ENCODE data around the gene MYB.

Gene MYB

GRCh38 chr6:135176058-135176457, 5.0 kb upstream of the MYB start:
- Histone ChIP-seq H3K27me3 (ENCODE audit: control insufficient read depth in 1 of 2, insufficient read depth in 2 of 2, low read length in 2 of 2) (no peaks in the 10 kb centered on the region), H3K4me3 (ENCODE audit: low read depth in 1 of 2, low read length in 2 of 2) (no peak overlapping the region)

GRCh38 chr6:135176464-135176863, 4.6 kb upstream of the MYB start:
- Histone ChIP-seq H3K36me3 (ENCODE audit: control insufficient read depth in 1 of 2, insufficient read depth in 2 of 2, low read length in 2 of 2) (no peaks in the 10 kb centered on the region), H3K27me3 (ENCODE audit: control insufficient read depth in 1 of 2, insufficient read depth in 2 of 2, low read length in 2 of 2) (no peaks in the 10 kb centered on the region), H3K4me3 (ENCODE audit: low read depth in 1 of 2, low read length in 2 of 2) (no peak overlapping the region), H3K9ac (ENCODE audit: low read depth in 1 of 2, low read length in 2 of 2) (no peak overlapping the region), H3K4me1 (ENCODE audit: control insufficient read depth in 1 of 2, insufficient read depth in 2 of 2, low read length in 2 of 2) (peaks cover 0 to 4% of the 10 kb centered on the region in 2 donors), H3K9me3 (ENCODE audit: control insufficient read depth in 1 of 2, low read length in 2 of 2) (no peaks in the 10 kb centered on the region), H3K27ac (ENCODE audit: low read depth, low read length) (no peak overlapping the region)

More at GRCh38 chr6:135176058-135176457, 5.0 kb upstream of the MYB start:
- Histone ChIP-seq H3K4me1 (ENCODE audit: control insufficient read depth in 1 of 2, insufficient read depth in 2 of 2, low read length in 2 of 2) (peaks cover 0 to 4% of the 10 kb centered on the region in 2 donors), H3K27ac (ENCODE audit: low read depth, low read length) (no peak overlapping the region), H3K9me3 (ENCODE audit: control insufficient read depth in 1 of 2, low read length in 2 of 2) (no peaks in the 10 kb centered on the region), H3K9ac (ENCODE audit: low read depth in 1 of 2, low read length in 2 of 2) (no peak overlapping the region), H3K36me3 (ENCODE audit: control insufficient read depth in 1 of 2, insufficient read depth in 2 of 2, low read length in 2 of 2) (no peaks in the 10 kb centered on the region)

GRCh38 chr6:135179372-135179771, 1.7 kb upstream of the MYB start:
- Histone ChIP-seq H3K9me3 (ENCODE audit: control insufficient read depth in 1 of 2, low read length in 2 of 2) (no peaks in the 10 kb centered on the region), H3K36me3 (ENCODE audit: control insufficient read depth in 1 of 2, insufficient read depth in 2 of 2, low read length in 2 of 2) (no peaks in the 10 kb centered on the region), H3K27ac (ENCODE audit: low read depth, low read length) (no peak overlapping the region), H3K4me3 (ENCODE audit: low read depth in 1 of 2, low read length in 2 of 2) (no peak overlapping the region), H3K9ac (ENCODE audit: low read depth in 1 of 2, low read length in 2 of 2) (no peak overlapping the region), H3K4me1 (ENCODE audit: control insufficient read depth in 1 of 2, insufficient read depth in 2 of 2, low read length in 2 of 2) (peaks cover 9 to 21% of the 10 kb centered on the region in 2 donors), H3K27me3 (ENCODE audit: control insufficient read depth in 1 of 2, insufficient read depth in 2 of 2, low read length in 2 of 2) (peaks cover 0 to 10% of the 10 kb centered on the region in 2 donors)

GRCh38 chr6:135179920-135180541, 1.1 kb upstream of the MYB start:
- peaks cover 15 to 21% of the 10 kb centered on the region in 2 donors for H3K4me1 ChIP-seq (ENCODE audit: control insufficient read depth in 1 of 2, insufficient read depth in 2 of 2, low read length in 2 of 2)
- H3K9me3 ChIP-seq (ENCODE audit: control insufficient read depth in 1 of 2, low read length in 2 of 2) = no peaks in the 10 kb centered on the region
- peaks cover 0 to 10% of the 10 kb centered on the region in 2 donors for H3K27me3 ChIP-seq (ENCODE audit: control insufficient read depth in 1 of 2, insufficient read depth in 2 of 2, low read length in 2 of 2)
- peak overlapping the region; percentile 50 to 77 for H3K4me3 ChIP-seq (ENCODE audit: low read depth in 1 of 2, low read length in 2 of 2)
- H3K27ac ChIP-seq (ENCODE audit: low read depth, low read length) = no peak overlapping the region
- H3K36me3 ChIP-seq (ENCODE audit: control insufficient read depth in 1 of 2, insufficient read depth in 2 of 2, low read length in 2 of 2) = no peaks in the 10 kb centered on the region
- H3K9ac ChIP-seq (ENCODE audit: low read depth in 1 of 2, low read length in 2 of 2) = no peak overlapping the region

- H3K4me3 ChIP-seq (ENCODE audit: low read depth in 1 of 2, low read length in 2 of 2) = peak overlapping the region; percentile 89 to 92
- H3K9me3 ChIP-seq (ENCODE audit: control insufficient read depth in 1 of 2, low read length in 2 of 2) = no peaks in the 10 kb centered on the region
- peaks cover 22 to 25% of the 10 kb centered on the region in 2 donors for H3K4me1 ChIP-seq (ENCODE audit: control insufficient read depth in 1 of 2, insufficient read depth in 2 of 2, low read length in 2 of 2)
- H3K27ac ChIP-seq (ENCODE audit: low read depth, low read length) = peak overlapping the region; percentile 20
- H3K27me3 ChIP-seq (ENCODE audit: control insufficient read depth in 1 of 2, insufficient read depth in 2 of 2, low read length in 2 of 2) = peaks cover 3 to 10% of the 10 kb centered on the region in 2 donors
- H3K9ac ChIP-seq (ENCODE audit: low read depth in 1 of 2, low read length in 2 of 2) = peak overlapping the region; percentile 60 to 76
- H3K36me3 ChIP-seq (ENCODE audit: control insufficient read depth in 1 of 2, insufficient read depth in 2 of 2, low read length in 2 of 2) = peaks cover 0 to 8% of the 10 kb centered on the region in 2 donors
These were observed 394 bp downstream of the MYB start for GRCh38 chr6:135181333-135182070.

GRCh38 chr6:135182071-135183001, 1.2 kb downstream of the MYB start:
- Histone ChIP-seq H3K4me3 (ENCODE audit: low read depth in 1 of 2, low read length in 2 of 2) (peak overlapping the region; percentile 89 to 92), H3K4me1 (ENCODE audit: control insufficient read depth in 1 of 2, insufficient read depth in 2 of 2, low read length in 2 of 2) (peaks cover 22 to 25% of the 10 kb centered on the region in 2 donors), H3K27me3 (ENCODE audit: control insufficient read depth in 1 of 2, insufficient read depth in 2 of 2, low read length in 2 of 2) (peaks cover 3 to 10% of the 10 kb centered on the region in 2 donors), H3K9me3 (ENCODE audit: control insufficient read depth in 1 of 2, low read length in 2 of 2) (no peaks in the 10 kb centered on the region), H3K9ac (ENCODE audit: low read depth in 1 of 2, low read length in 2 of 2) (peak overlapping the region; percentile 60 to 76), H3K36me3 (ENCODE audit: control insufficient read depth in 1 of 2, insufficient read depth in 2 of 2, low read length in 2 of 2) (peaks cover 3 to 8% of the 10 kb centered on the region in 2 donors), H3K27ac (ENCODE audit: low read depth, low read length) (peak overlapping the region; percentile 50)

- peaks cover 3 to 10% of the 10 kb centered on the region in 2 donors for H3K27me3 ChIP-seq (ENCODE audit: control insufficient read depth in 1 of 2, insufficient read depth in 2 of 2, low read length in 2 of 2)
- H3K4me1 ChIP-seq (ENCODE audit: control insufficient read depth in 1 of 2, insufficient read depth in 2 of 2, low read length in 2 of 2) = peaks cover 22 to 25% of the 10 kb centered on the region in 2 donors
- H3K27ac ChIP-seq (ENCODE audit: low read depth, low read length) = no peak overlapping the region
- peak overlapping the region; percentile 89 to 92 for H3K4me3 ChIP-seq (ENCODE audit: low read depth in 1 of 2, low read length in 2 of 2)
- peaks cover 3 to 8% of the 10 kb centered on the region in 2 donors for H3K36me3 ChIP-seq (ENCODE audit: control insufficient read depth in 1 of 2, insufficient read depth in 2 of 2, low read length in 2 of 2)
- H3K9me3 ChIP-seq (ENCODE audit: control insufficient read depth in 1 of 2, low read length in 2 of 2) = no peaks in the 10 kb centered on the region
- H3K9ac ChIP-seq (ENCODE audit: low read depth in 1 of 2, low read length in 2 of 2) = peak overlapping the region; percentile 60 to 76
These were observed 2.0 kb downstream of the MYB start for GRCh38 chr6:135183002-135183531.

- H3K9ac ChIP-seq (ENCODE audit: low read depth in 1 of 2, low read length in 2 of 2) = peak overlapping the region; percentile 60 to 69
- peak overlapping the region; percentile 89 to 92 for H3K4me3 ChIP-seq (ENCODE audit: low read depth in 1 of 2, low read length in 2 of 2)
These were observed 2.7 kb downstream of the MYB start for GRCh38 chr6:135183532-135184440.

GRCh38 chr6:135185483-135185882, 4.4 kb downstream of the MYB start:
- H3K4me1 ChIP-seq (ENCODE audit: control insufficient read depth in 1 of 2, insufficient read depth in 2 of 2, low read length in 2 of 2) = peaks cover 20 to 22% of the 10 kb centered on the region in 2 donors
- H3K9ac ChIP-seq (ENCODE audit: low read depth in 1 of 2, low read length in 2 of 2) = no peak overlapping the region
- H3K36me3 ChIP-seq (ENCODE audit: control insufficient read depth in 1 of 2, insufficient read depth in 2 of 2, low read length in 2 of 2) = peaks cover 6 to 23% of the 10 kb centered on the region in 2 donors
- peaks cover 3 to 10% of the 10 kb centered on the region in 2 donors for H3K27me3 ChIP-seq (ENCODE audit: control insufficient read depth in 1 of 2, insufficient read depth in 2 of 2, low read length in 2 of 2)
- no peak overlapping the region for H3K27ac ChIP-seq (ENCODE audit: low read depth, low read length)
- no peaks in the 10 kb centered on the region for H3K9me3 ChIP-seq (ENCODE audit: control insufficient read depth in 1 of 2, low read length in 2 of 2)
- no peak overlapping the region for H3K4me3 ChIP-seq (ENCODE audit: low read depth in 1 of 2, low read length in 2 of 2)

More at GRCh38 chr6:135183532-135184440, 2.7 kb downstream of the MYB start:
- no peaks in the 10 kb centered on the region for H3K9me3 ChIP-seq (ENCODE audit: control insufficient read depth in 1 of 2, low read length in 2 of 2)
- H3K4me1 ChIP-seq (ENCODE audit: control insufficient read depth in 1 of 2, insufficient read depth in 2 of 2, low read length in 2 of 2) = peaks cover 22 to 25% of the 10 kb centered on the region in 2 donors
- H3K27me3 ChIP-seq (ENCODE audit: control insufficient read depth in 1 of 2, insufficient read depth in 2 of 2, low read length in 2 of 2) = peaks cover 3 to 10% of the 10 kb centered on the region in 2 donors
- peaks cover 3 to 11% of the 10 kb centered on the region in 2 donors for H3K36me3 ChIP-seq (ENCODE audit: control insufficient read depth in 1 of 2, insufficient read depth in 2 of 2, low read length in 2 of 2)
- no peak overlapping the region for H3K27ac ChIP-seq (ENCODE audit: low read depth, low read length)

Data from duodenal mucosa (tissue), 2 donors.